HCT116 (cell line): ENCODE measurements around the gene MTO1. TPM values are rescaled to one million over a fixed set of nuclear protein-coding genes. Genes with fewer than 3 reads are reported as not detected.
"Not testable (repeated sequence)": the region's sequence is repeated elsewhere in the genome, so short reads cannot be mapped to it uniquely, and the experiment has no call there.

Source experiments
- ATAC-seq: fragments of 200-7000 bp; cut with Tn5 transposase; 2 replicates; pipeline ENCODE4 v1.9.1; 2020; ENCODE audit warnings: mild to moderate bottlenecking, moderate library complexity
- BruUV-seq: library from RNA; stranded (reverse); fragments of 400-500 nt; replicated peaks from 2 replicates; lab custom pipeline; 2021; lab: Mats Ljungman, UMichigan
- CTCF ChIA-PET: fragments of 300-600 bp; sonication (Branson Sonifier 250); formaldehyde crosslinking; loops from one replicate; lab custom pipeline; 2021; ENCODE audit warnings: antibody characterized with exemption; lab: Charles Lee
- POLR2A ChIA-PET: fragments of 300-600, 350-600 bp; sonication (Branson Sonifier 250); formaldehyde crosslinking; loops from one replicate; lab custom pipeline; 2021; ENCODE audit warnings: antibody characterized with exemption; lab: Charles Lee
- RAD21 ChIA-PET, 2 experiments: fragments of 300-600 bp; sonication (Branson Sonifier 250); formaldehyde crosslinking; loops; one replicate each; lab custom pipeline; 2023; ENCODE audit warnings: low total read pairs in 2 of 2; ENCODE audit not compliant: uncharacterized antibody in 2 of 2, unreplicated experiment in 2 of 2, low non-redundant PET in 1 of 2; lab: Charles Lee
- DNase-seq: peaks from one replicate; pipeline ENCODE4 v3.0.0-alpha.2; 2010; ENCODE audit warnings: low read depth, low spot score
- H2AFZ ChIP-seq: fragments of 200-600 bp; shearing (Covaris generic), sonication (generic); 2 replicates; pipeline ENCODE4 v1.6.1; 2017; ENCODE audit warnings: low read depth, mixed run types, mixed read lengths, antibody characterized with exemption, low read length; ENCODE audit not compliant: poor library complexity, severe bottlenecking
- H3K27ac ChIP-seq: 2 replicates; pipeline ENCODE4 v1.5.1; 2012; ENCODE audit warnings: low read depth, low read length
- H3K27me3 ChIP-seq: fragments of 200-600 bp; sonication (generic); 2 replicates; pipeline ENCODE4 v1.6.1; 2016; ENCODE audit warnings: mixed run types, low read length, mixed read lengths; ENCODE audit not compliant: insufficient read depth
- H3K36me3 ChIP-seq, 2 experiments: fragments of 200-500 bp in 1 of 2; fragments of 200-600 bp in 1 of 2; sonication (Bioruptor generic) in 1 of 2; sonication (generic) in 1 of 2; 2 replicates each; pipeline versions ENCODE4 v1.5.1 to v1.6.1; 2014 to 2016; ENCODE audit warnings: low read length in 2 of 2, inconsistent platforms in 1 of 2, mixed read lengths in 1 of 2, mixed run types in 1 of 2; ENCODE audit not compliant: insufficient read depth in 2 of 2, control insufficient read depth in 1 of 2
- H3K4me1 ChIP-seq, 2 experiments: fragments of 200-600 bp in 1 of 2; sonication (generic) in 1 of 2; 2 replicates each; pipeline versions ENCODE4 v1.5.1 to v1.6.1; 2012 to 2017; ENCODE audit warnings: low read length in 2 of 2, inconsistent platforms in 1 of 2, mild to moderate bottlenecking in 1 of 2, mixed read lengths in 1 of 2, mixed run types in 1 of 2, moderate library complexity in 1 of 2; ENCODE audit not compliant: insufficient read depth in 2 of 2, control insufficient read depth in 1 of 2
- H3K4me2 ChIP-seq: fragments of 200-600 bp; sonication (generic); 2 replicates; pipeline ENCODE4 v1.6.1; 2017; ENCODE audit warnings: mixed run types, low read length, mixed read lengths
- H3K4me3 ChIP-seq, 2 experiments: fragments of 200-600 bp in 1 of 2; sonication (generic) in 1 of 2; replicated peaks in 1 of 2; 2 replicates each; pipeline ENCODE4 v1.5.1; 2011 to 2016; ENCODE audit warnings: low read length in 2 of 2, control low read depth in 1 of 2, low read depth in 1 of 2, mild to moderate bottlenecking in 1 of 2, mixed read lengths in 1 of 2, mixed run types in 1 of 2
- H3K79me2 ChIP-seq: fragments of 200-600 bp; sonication (generic); 2 replicates; pipeline ENCODE4 v1.6.1; 2017; ENCODE audit warnings: mild to moderate bottlenecking, mixed run types, low read length, moderate library complexity, mixed read lengths; ENCODE audit not compliant: insufficient read depth
- H3K9ac ChIP-seq: fragments of 200-600 bp; sonication (generic); 2 replicates; pipeline ENCODE4 v1.6.1; 2016; ENCODE audit warnings: low read length, mixed read lengths
- H3K9me2 ChIP-seq: fragments of 200-600 bp; sonication (generic), shearing (Covaris generic); 2 replicates; pipeline ENCODE4 v1.6.1; 2017; ENCODE audit warnings: mixed run types, mild to moderate bottlenecking, moderate library complexity; ENCODE audit not compliant: insufficient read depth
- H3K9me3 ChIP-seq, 2 experiments: fragments of 200-500 bp in 1 of 2; fragments of 200-600 bp in 1 of 2; sonication (Bioruptor generic) in 1 of 2; sonication (generic) in 1 of 2; 2 replicates each; pipeline ENCODE4 v1.6.1; 2014 to 2017; ENCODE audit warnings: low read length in 2 of 2, mixed read lengths in 2 of 2, inconsistent platforms in 1 of 2, low read depth in 1 of 2, mild to moderate bottlenecking in 1 of 2, mixed run types in 1 of 2, moderate library complexity in 1 of 2; ENCODE audit not compliant: control insufficient read depth in 1 of 2, insufficient read depth in 1 of 2
- H4K20me1 ChIP-seq: fragments of 200-600 bp; sonication (generic), shearing (Covaris generic); 2 replicates; pipeline ENCODE4 v1.6.1; 2017; ENCODE audit warnings: mixed run types, mild to moderate bottlenecking, moderate library complexity; ENCODE audit not compliant: insufficient read depth
- ATF3 ChIP-seq: IDR thresholded peaks from 2 replicates; pipeline ENCODE4 v1.6.1; 2012
- CBX3 ChIP-seq: IDR thresholded peaks from 2 replicates; pipeline ENCODE4 v1.6.1; 2012; ENCODE audit warnings: low read depth
- CEBPB ChIP-seq: IDR thresholded peaks from 2 replicates; pipeline ENCODE4 v1.6.1; 2012; ENCODE audit warnings: low read depth
- EZH2 ChIP-seq: fragments of 200-600 bp; sonication (generic); IDR thresholded peaks from 2 replicates; pipeline ENCODE4 v1.6.1; 2017; ENCODE audit warnings: antibody characterized with exemption, mixed run types
- JUND ChIP-seq: IDR thresholded peaks from 2 replicates; pipeline ENCODE4 v1.6.1; 2012
- POLR2A ChIP-seq: IDR thresholded peaks from 2 replicates; pipeline ENCODE4 v1.7.0; 2011; ENCODE audit warnings: borderline replicate concordance; ENCODE audit not compliant: insufficient read depth, insufficient read length; ENCODE audit errors: extremely low read depth
- POLR2AphosphoS5 ChIP-seq: IDR thresholded peaks from 2 replicates; pipeline ENCODE4 v1.6.1; 2011; ENCODE audit warnings: mild to moderate bottlenecking, low read depth, low read length, moderate library complexity
- RAD21 ChIP-seq: IDR thresholded peaks from 2 replicates; pipeline ENCODE4 v1.6.1; 2012; ENCODE audit warnings: low read depth, mild to moderate bottlenecking
- SIN3A ChIP-seq: IDR thresholded peaks from 2 replicates; pipeline ENCODE4 v1.6.1; 2012; ENCODE audit warnings: low read depth
- SP1 ChIP-seq: IDR thresholded peaks from 2 replicates; pipeline ENCODE4 v1.6.1; 2012; ENCODE audit warnings: low read depth
- TCF7L2 ChIP-seq: IDR thresholded peaks from 2 replicates; pipeline ENCODE4 v1.7.0; 2011; ENCODE audit warnings: borderline replicate concordance, inconsistent platforms; ENCODE audit not compliant: insufficient read depth, insufficient read length; ENCODE audit errors: extremely low read depth
- YY1 ChIP-seq: IDR thresholded peaks from 2 replicates; pipeline ENCODE4 v1.6.1; 2011; ENCODE audit warnings: low read length, low read depth, moderate library complexity, mild to moderate bottlenecking; ENCODE audit not compliant: insufficient replicate concordance; ENCODE audit errors: extremely low read depth
- ZFX ChIP-seq: fragments of 450-650 bp; IDR thresholded peaks from 2 replicates; pipeline ENCODE4 v1.6.1; 2017
- ZNF274 ChIP-seq: fragments of 200-500 bp; sonication (Bioruptor generic); IDR thresholded peaks from 2 replicates; pipeline ENCODE4 v1.6.1; 2014; ENCODE audit warnings: mild to moderate bottlenecking, low read depth, low read length, inconsistent platforms
- intact Hi-C: fragments of 100-400 bp; cut with micrococcal nuclease; formaldehyde crosslinking; loops from 2 replicates; pipeline ENCODE4 v1.10.0; 2022
- total RNA-seq: library from RNA; stranded (reverse); gene quantifications from one replicate; pipeline ENCODE4 v1.2.1, GENCODE V29; 2021; ENCODE audit not compliant: unreplicated experiment

The MTO1 gene
- total RNA-seq, 1 experiment from 2014 or later = 40.1 TPM

- Histone ChIP-seq H3K4me1 (no peaks in the 10 kb centered on the region), H4K20me1 (no peaks in the 10 kb centered on the region), H3K4me2 (no peak overlapping the region), H3K79me2 (no peaks in the 10 kb centered on the region), H2AFZ (no peak overlapping the region), H3K9me2 (no peaks in the 10 kb centered on the region), H3K4me3 (no peak overlapping the region), H3K9ac (no peak overlapping the region), H3K9me3 (no peaks in the 10 kb centered on the region), H3K36me3 (no peaks in the 10 kb centered on the region), H3K27me3 (no peaks in the 10 kb centered on the region), H3K27ac (no peak overlapping the region)
- ChIA-PET RAD21 (no interaction called here), CTCF (no interaction called here), POLR2A (no interaction called here)
- ATAC-seq (no peak), DNase-seq (no peak)
- no TSS peak for BruUV-seq
- intact Hi-C loops = no loop called here
- TF ChIP-seq CBX3 (no peak), POLR2AphosphoS5 (no peak), POLR2A (no peak), SP1 (no peak), EZH2 (no peak), TCF7L2 (no peak), RAD21 (no peak), ZNF274 (no peak), YY1 (no peak), CEBPB (no peak), SIN3A (no peak), ATF3 (no peak), ZFX (no peak), JUND (no peak)
Measured at GRCh38 chr6:73538116-73538779, 76.7 kb downstream of the MTO1 start.

DNA sequence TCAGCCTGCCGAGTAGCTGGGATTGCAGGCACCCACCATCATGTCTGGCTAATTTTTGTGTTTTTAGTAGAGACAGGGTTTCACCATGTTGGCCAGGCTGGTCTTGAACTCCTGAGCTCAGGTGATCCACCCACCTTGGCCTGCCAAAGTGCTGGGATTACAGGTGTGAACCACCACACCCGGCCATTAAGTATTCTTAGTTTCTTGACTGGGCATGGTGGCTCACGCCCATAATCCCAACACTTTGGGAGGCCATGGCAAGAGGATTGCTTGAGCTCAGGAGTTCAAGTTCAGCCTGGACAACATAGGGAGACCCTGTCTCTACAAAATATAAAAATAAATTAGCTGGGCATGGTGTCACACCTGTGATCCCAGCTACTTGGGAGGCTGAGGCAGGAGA, 80.9 kb downstream of the MTO1 start:
- ATAC-seq, H4K20me1 ChIP-seq, H3K9ac ChIP-seq, H3K4me2 ChIP-seq, intact Hi-C loops, H3K27me3 ChIP-seq, RAD21 ChIA-PET, BruUV-seq, DNase-seq, H3K27ac ChIP-seq, H3K9me2 ChIP-seq, H2AFZ ChIP-seq, H3K9me3 ChIP-seq, H3K4me3 ChIP-seq, H3K36me3 ChIP-seq, H3K79me2 ChIP-seq, H3K4me1 ChIP-seq: not testable (repeated sequence)
- POLR2A ChIA-PET = interaction anchor here (2.2 kb wide), 1 partner anchor 21 kb away, joined by 8 read pairs; no protein-coding TSS in a partner anchor
- CTCF ChIA-PET = interaction anchor here (0.6 kb wide), 1 partner anchor 78 kb away, joined by 5 read pairs; no protein-coding TSS in a partner anchor
